Gastroesophageal sphincter (tissue), 4 donors: ENCODE data around the gene MS4A13. TPM values are rescaled to one million over a fixed set of nuclear protein-coding genes. Genes with fewer than 3 reads are reported as not detected.

Source experiments
- ATAC-seq: fragments of 150-250 bp; one replicate; pipeline ENCODE4 v1.9.1; 2016; ENCODE audit warnings: mild to moderate bottlenecking, moderate library complexity
- H3K27ac ChIP-seq, 4 donors: fragments of 200-600 bp; sonication (generic) in 3 of 4; 1 replicate in 3 of 4; 2 replicates in 1 of 4; pipeline ENCODE4 v1.5.1; 2016 to 2019
- H3K27me3 ChIP-seq: fragments of 200-600 bp; sonication (generic); one replicate; pipeline ENCODE4 v1.5.1; 2019
- H3K36me3 ChIP-seq, 2 donors: fragments of 200-600 bp; sonication (generic); one replicate each; pipeline ENCODE4 v1.5.1; 2019; ENCODE audit warnings: control low read depth in 1 of 2
- H3K4me1 ChIP-seq, 3 donors: fragments of 200-600 bp; sonication (generic); 1 replicate in 2 of 3; 2 replicates in 1 of 3; pipeline ENCODE4 v1.5.1; 2016 to 2019; ENCODE audit warnings: control low read depth in 2 of 3
- H3K4me3 ChIP-seq, 2 donors: fragments of 200-600 bp; sonication (generic); one replicate each; pipeline ENCODE4 v1.5.1; 2019; ENCODE audit warnings: mild to moderate bottlenecking in 1 of 2, moderate library complexity in 1 of 2
- H3K9me3 ChIP-seq, 3 donors: fragments of 200-600 bp; sonication (generic); one replicate each; pipeline ENCODE4 v1.5.1; 2017 to 2019; ENCODE audit warnings: control low read depth in 2 of 3
- EP300 ChIP-seq: sonication (generic); formaldehyde crosslinking; IDR thresholded peaks from one replicate; pipeline ENCODE4 v1.6.1; 2017; ENCODE audit warnings: antibody characterized with exemption, mild to moderate bottlenecking
- POLR2A ChIP-seq, 2 donors: fragments of 450-650 bp; IDR thresholded peaks; one replicate each; pipeline ENCODE4 v1.6.1; 2017; ENCODE audit warnings: antibody characterized with exemption in 2 of 2, mild to moderate bottlenecking in 2 of 2, moderate library complexity in 1 of 2
- POLR2AphosphoS5 ChIP-seq: sonication (generic); formaldehyde crosslinking; IDR thresholded peaks from one replicate; pipeline ENCODE4 v1.6.1; 2017; ENCODE audit warnings: antibody characterized with exemption
- WGBS, 2 donors: methylation state at CpG; one replicate each; pipeline ENCODE4 v1.1.5; 2018; ENCODE audit warnings: low coverage in 1 of 2; 5-methylcytosine and 5-hydroxymethylcytosine counted together
- total RNA-seq, 4 donors: library from RNA; depleted of rRNA; stranded (reverse); fragments of >200 nt; gene quantifications; one replicate each; pipeline ENCODE4 v1.1.0, GENCODE V29; 2016
- TF ChIP-seq, protein P1 (sequence below), 4 experiments: fragments of 200-600 bp in 2 of 4; fragments of 450-650 bp in 2 of 4; sonication (generic) in 1 of 4; IDR thresholded peaks; one replicate each; pipeline ENCODE4 v1.5.1; 2017 to 2019; ENCODE audit warnings: antibody characterized with exemption in 4 of 4, mild to moderate bottlenecking in 2 of 4, moderate library complexity in 2 of 4

The MS4A13 gene
- total RNA-seq, 4 donors from 2014 or later = not detected

DNA sequence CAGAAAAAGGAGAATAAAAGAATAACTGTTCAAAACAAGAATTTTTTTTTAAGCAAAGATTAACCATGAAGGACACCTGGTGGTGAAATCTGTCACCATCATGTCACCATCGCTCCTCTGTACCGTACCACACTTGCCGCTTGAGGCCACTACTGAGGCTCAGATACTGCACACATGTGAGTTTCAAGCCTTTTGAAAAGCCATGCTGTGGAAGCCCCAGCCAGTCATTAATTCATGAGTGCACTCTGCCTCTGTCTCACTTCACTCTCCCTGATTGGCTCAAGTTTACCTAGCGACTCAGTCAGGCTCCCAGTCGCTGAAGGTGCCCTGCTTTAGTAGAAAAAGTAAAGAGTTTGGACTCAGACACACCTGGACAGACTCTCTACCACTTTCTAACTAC is 29.2 kb upstream of the MS4A13 start:
- WGBS, 2 donors = 60 to 70% methylated on average over 5 of the region's 5 CpGs
- no peaks in the 10 kb centered on the region for H3K4me1 ChIP-seq
- no peaks in the 10 kb centered on the region for H3K27me3 ChIP-seq
- no peak for ATAC-seq
- no peaks in the 10 kb centered on the region for H3K9me3 ChIP-seq
- TF ChIP-seq POLR2AphosphoS5 = no peak
- TF ChIP-seq, protein P1, sequence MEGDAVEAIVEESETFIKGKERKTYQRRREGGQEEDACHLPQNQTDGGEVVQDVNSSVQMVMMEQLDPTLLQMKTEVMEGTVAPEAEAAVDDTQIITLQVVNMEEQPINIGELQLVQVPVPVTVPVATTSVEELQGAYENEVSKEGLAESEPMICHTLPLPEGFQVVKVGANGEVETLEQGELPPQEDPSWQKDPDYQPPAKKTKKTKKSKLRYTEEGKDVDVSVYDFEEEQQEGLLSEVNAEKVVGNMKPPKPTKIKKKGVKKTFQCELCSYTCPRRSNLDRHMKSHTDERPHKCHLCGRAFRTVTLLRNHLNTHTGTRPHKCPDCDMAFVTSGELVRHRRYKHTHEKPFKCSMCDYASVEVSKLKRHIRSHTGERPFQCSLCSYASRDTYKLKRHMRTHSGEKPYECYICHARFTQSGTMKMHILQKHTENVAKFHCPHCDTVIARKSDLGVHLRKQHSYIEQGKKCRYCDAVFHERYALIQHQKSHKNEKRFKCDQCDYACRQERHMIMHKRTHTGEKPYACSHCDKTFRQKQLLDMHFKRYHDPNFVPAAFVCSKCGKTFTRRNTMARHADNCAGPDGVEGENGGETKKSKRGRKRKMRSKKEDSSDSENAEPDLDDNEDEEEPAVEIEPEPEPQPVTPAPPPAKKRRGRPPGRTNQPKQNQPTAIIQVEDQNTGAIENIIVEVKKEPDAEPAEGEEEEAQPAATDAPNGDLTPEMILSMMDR (IDR thresholded peaks at IDR 0.05) = no peak
- no peak for TF ChIP-seq EP300
- no peak for TF ChIP-seq POLR2A (IDR thresholded peaks at IDR 0.05)
- H3K36me3 ChIP-seq = no peaks in the 10 kb centered on the region
- no peak overlapping the region for H3K4me3 ChIP-seq
- H3K27ac ChIP-seq = no peak overlapping the region

DNA sequence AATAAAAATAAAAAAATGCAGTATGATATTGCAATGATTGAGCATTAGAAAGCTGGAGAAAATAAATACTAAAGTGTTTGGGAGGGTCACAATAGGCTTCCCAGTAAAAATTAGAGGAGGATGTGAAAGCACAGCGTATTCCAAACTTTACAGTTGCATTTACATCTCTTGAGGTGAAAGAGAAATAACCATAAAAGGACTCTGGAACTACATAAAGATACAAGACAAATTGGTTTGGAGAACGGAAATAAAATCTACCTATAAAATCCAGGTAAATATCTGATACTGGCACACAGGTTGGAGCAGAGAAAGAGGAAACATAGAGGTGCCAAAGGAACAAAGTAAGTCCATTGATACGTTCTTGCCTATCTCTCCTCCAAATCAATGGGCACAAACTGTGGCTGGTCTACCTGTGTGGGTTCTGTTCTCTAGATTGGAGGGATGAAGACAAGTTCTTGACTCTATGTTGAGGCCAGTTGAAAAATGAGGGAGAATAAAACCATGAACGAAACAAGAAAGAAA is 22.6 kb upstream of the MS4A13 start, which contains the start of gene MS4A12:
Gene MS4A12 (plus strand): TSS at position 291 of the 522 bp plus-strand sequence. CDS start 4,541 bp downstream, outside the sequence.
- WGBS, 2 donors = 56 to 76% methylated on average over 2 to 4 of the region's 4 CpGs
- no peak within 1 kb of the TSS for H3K27ac ChIP-seq
- ATAC-seq = no peak
- H3K4me3 ChIP-seq = no peak within 1 kb of the TSS
- no peaks in the 10 kb centered on the region for H3K9me3 ChIP-seq
- no peaks in the 10 kb centered on the region for H3K27me3 ChIP-seq
- H3K36me3 ChIP-seq = no peaks in the 10 kb centered on the region
- TF ChIP-seq POLR2AphosphoS5 = no peak
- TF ChIP-seq, protein P1 (IDR thresholded peaks at IDR 0.05) = no peak
- no peak for TF ChIP-seq EP300
- TF ChIP-seq POLR2A (IDR thresholded peaks at IDR 0.05) = no peak
- H3K4me1 ChIP-seq = no peaks in the 10 kb centered on the region

DNA sequence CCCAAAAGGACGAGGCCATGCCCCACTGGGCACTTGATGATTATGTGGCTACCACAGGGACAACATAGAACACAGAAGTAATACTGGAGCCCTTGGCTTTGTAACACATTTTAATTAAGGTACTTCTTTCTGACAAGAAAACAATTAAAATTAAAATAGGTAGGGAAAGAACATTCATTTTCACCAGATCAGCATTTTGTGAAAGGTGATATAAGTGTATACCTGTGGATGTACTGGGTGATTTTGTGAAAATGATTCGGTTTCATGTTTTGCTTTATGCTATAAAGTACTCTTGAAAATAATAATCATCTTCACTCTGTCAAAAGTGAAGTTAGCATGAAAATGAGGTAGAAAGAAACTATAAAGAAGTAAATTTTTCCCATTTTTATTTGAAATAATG is 21.7 kb upstream of the MS4A13 start:
- TF ChIP-seq POLR2AphosphoS5 (no peak), POLR2A (IDR thresholded peaks at IDR 0.05) (no peak), EP300 (no peak)
- TF ChIP-seq, protein P1 (IDR thresholded peaks at IDR 0.05) = no peak
- 77 to 100% methylated on average over 1 to 2 of the region's 2 CpGs for WGBS, 2 donors

DNA sequence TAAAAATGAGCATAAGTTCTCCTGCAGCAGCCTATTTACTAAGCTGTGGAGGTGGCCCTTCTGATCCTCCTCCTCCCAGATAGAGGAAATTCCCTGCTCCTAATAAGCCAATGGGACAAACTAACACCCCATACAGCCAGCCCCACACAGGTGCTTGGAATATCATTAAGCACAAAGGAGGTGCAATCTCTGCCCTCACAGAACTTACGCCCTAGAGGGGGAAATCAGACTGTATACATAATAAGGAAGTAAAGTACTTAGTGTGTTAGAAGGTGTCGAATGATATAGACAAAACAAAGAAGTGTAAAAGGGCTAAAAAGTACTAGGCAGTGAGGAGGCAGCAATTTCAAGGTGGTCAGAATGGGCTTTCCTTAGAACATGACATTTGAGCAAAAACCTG is 16.8 kb upstream of the MS4A13 start:
- H3K27me3 ChIP-seq = no peaks in the 10 kb centered on the region
- H3K4me3 ChIP-seq = no peak overlapping the region
- no peak overlapping the region for H3K27ac ChIP-seq
- H3K4me1 ChIP-seq = no peaks in the 10 kb centered on the region
- TF ChIP-seq POLR2AphosphoS5 (no peak), POLR2A (IDR thresholded peaks at IDR 0.05) (no peak), EP300 (no peak)
- TF ChIP-seq, protein P1 (IDR thresholded peaks at IDR 0.05) = no peak
- H3K36me3 ChIP-seq = no peaks in the 10 kb centered on the region
- 69 to 86% methylated on average over 1 to 2 of the region's 2 CpGs for WGBS, 2 donors
- no peak for ATAC-seq
- H3K9me3 ChIP-seq = no peaks in the 10 kb centered on the region

More for the DNA sequence above, 21.7 kb upstream of the MS4A13 start:
- ATAC-seq = no peak
- no peaks in the 10 kb centered on the region for H3K27me3 ChIP-seq
- no peaks in the 10 kb centered on the region for H3K4me1 ChIP-seq
- H3K27ac ChIP-seq = no peak overlapping the region
- no peaks in the 10 kb centered on the region for H3K9me3 ChIP-seq
- H3K4me3 ChIP-seq = no peak overlapping the region
- no peaks in the 10 kb centered on the region for H3K36me3 ChIP-seq

DNA sequence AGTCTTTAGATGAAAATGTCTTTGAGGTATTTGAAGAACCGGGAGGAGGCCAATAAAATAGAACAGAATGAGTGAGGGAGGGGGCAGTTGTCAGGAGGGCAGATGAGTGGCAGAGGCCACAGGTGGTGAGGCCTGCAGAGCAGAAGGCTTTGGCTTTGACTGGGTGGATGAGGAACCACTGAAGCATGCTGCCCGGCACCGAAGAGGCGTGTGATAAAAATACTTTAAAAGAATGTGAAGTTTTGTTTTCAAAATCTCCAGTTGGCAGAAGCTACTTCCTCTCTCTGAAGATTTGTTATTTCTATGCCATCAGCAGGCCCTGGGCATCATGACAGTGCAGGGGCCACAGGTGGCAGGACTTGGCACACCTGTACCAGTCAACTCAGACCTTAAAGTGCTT is 16.3 kb upstream of the MS4A13 start:
- no peak for ATAC-seq
- TF ChIP-seq EP300 (no peak), POLR2AphosphoS5 (no peak), POLR2A (IDR thresholded peaks at IDR 0.05) (no peak)
- TF ChIP-seq, protein P1 (IDR thresholded peaks at IDR 0.05) = no peak
- Histone ChIP-seq H3K4me1 (no peaks in the 10 kb centered on the region), H3K27me3 (no peaks in the 10 kb centered on the region), H3K4me3 (no peak overlapping the region), H3K36me3 (no peaks in the 10 kb centered on the region), H3K27ac (no peak overlapping the region), H3K9me3 (no peaks in the 10 kb centered on the region)
- 57 to 70% methylated on average over 4 of the region's 4 CpGs for WGBS, 2 donors
